H9 (cell line): Measurements from ENCODE around the gene INPP4A. TPM values are rescaled to one million over a fixed set of nuclear protein-coding genes. Genes with fewer than 3 reads are reported as not detected.

Source experiments
- DNase-seq: peaks from one replicate; pipeline ENCODE4 v3.0.0-alpha.2; 2017
- H2AFZ ChIP-seq: one replicate; pipeline ENCODE4 v1.6.1; 2013; ENCODE audit warnings: mild to moderate bottlenecking, low read length, control low read depth, moderate library complexity
- H2AK5ac ChIP-seq: 2 replicates; pipeline ENCODE4 v1.6.1; 2013; ENCODE audit warnings: low read length, control low read depth, mixed read lengths; ENCODE audit not compliant: insufficient read length
- H2BK120ac ChIP-seq: one replicate; pipeline ENCODE4 v1.6.1; 2013; ENCODE audit warnings: low read depth, mild to moderate bottlenecking, low read length, control low read depth, inconsistent platforms; ENCODE audit not compliant: poor library complexity, severe bottlenecking
- H2BK12ac ChIP-seq: 2 replicates; pipeline ENCODE4 v1.6.1; 2013; ENCODE audit warnings: low read length, control low read depth, mixed read lengths, low read depth; ENCODE audit not compliant: insufficient read length
- H2BK15ac ChIP-seq: 2 replicates; pipeline ENCODE4 v1.6.1; 2013; ENCODE audit warnings: low read depth, low read length, control low read depth
- H2BK20ac ChIP-seq: one replicate; pipeline ENCODE4 v1.6.1; 2013; ENCODE audit warnings: low read depth, mild to moderate bottlenecking, low read length, control low read depth, inconsistent platforms; ENCODE audit not compliant: poor library complexity, severe bottlenecking
- H2BK5ac ChIP-seq: 2 replicates; pipeline ENCODE4 v1.6.1; 2013; ENCODE audit warnings: low read length, control low read depth, mixed read lengths; ENCODE audit not compliant: insufficient read length
- H3K14ac ChIP-seq: 2 replicates; pipeline ENCODE4 v1.6.1; 2013; ENCODE audit warnings: low read length, control low read depth; ENCODE audit not compliant: insufficient read depth
- H3K18ac ChIP-seq: 2 replicates; pipeline ENCODE4 v1.6.1; 2013; ENCODE audit warnings: low read depth, mild to moderate bottlenecking, mixed read lengths, low read length, control low read depth; ENCODE audit not compliant: insufficient read length
- H3K23ac ChIP-seq: 2 replicates; pipeline ENCODE4 v1.6.1; 2013; ENCODE audit warnings: low read length, control low read depth, mixed read lengths, low read depth; ENCODE audit not compliant: insufficient read length
- H3K23me2 ChIP-seq: 2 replicates; pipeline ENCODE4 v1.6.1; 2013; ENCODE audit warnings: low read depth, mild to moderate bottlenecking, mixed read lengths, low read length, control low read depth; ENCODE audit not compliant: insufficient read length, poor library complexity, severe bottlenecking
- H3K27ac ChIP-seq: 2 replicates; pipeline ENCODE4 v1.5.1; 2013; ENCODE audit warnings: low read length, control low read depth, mixed read lengths, low read depth; ENCODE audit not compliant: insufficient read length
- H3K27me3 ChIP-seq: 2 replicates; pipeline ENCODE4 v1.6.1; 2013; ENCODE audit warnings: low read length, control low read depth, inconsistent platforms; ENCODE audit not compliant: insufficient read depth
- H3K4ac ChIP-seq: 2 replicates; pipeline ENCODE4 v1.6.1; 2013; ENCODE audit warnings: low read depth, mild to moderate bottlenecking, control low read depth, inconsistent platforms, low read length, moderate library complexity
- H3K4me1 ChIP-seq: 2 replicates; pipeline ENCODE4 v1.6.1; 2013; ENCODE audit warnings: low read length, control low read depth, inconsistent platforms; ENCODE audit not compliant: insufficient read depth
- H3K4me2 ChIP-seq: 2 replicates; pipeline ENCODE4 v1.6.1; 2013; ENCODE audit warnings: low read length, control low read depth, mixed read lengths; ENCODE audit not compliant: insufficient read length, insufficient read depth
- H3K56ac ChIP-seq: 2 replicates; pipeline ENCODE4 v1.6.1; 2013; ENCODE audit warnings: low read depth, mild to moderate bottlenecking, mixed read lengths, low read length, control low read depth; ENCODE audit not compliant: insufficient read length
- H3K79me1 ChIP-seq: 2 replicates; pipeline ENCODE4 v1.6.1; 2013; ENCODE audit warnings: low read depth, mild to moderate bottlenecking, moderate library complexity, low read length, control low read depth, inconsistent platforms; ENCODE audit not compliant: insufficient read depth, poor library complexity, severe bottlenecking
- H3K79me2 ChIP-seq: 2 replicates; pipeline ENCODE4 v1.6.1; 2013; ENCODE audit warnings: low read length, control low read depth, inconsistent platforms; ENCODE audit not compliant: insufficient read depth
- H3K9ac ChIP-seq: 2 replicates; pipeline ENCODE4 v1.6.1; 2013; ENCODE audit warnings: low read length, control low read depth, mixed read lengths; ENCODE audit not compliant: insufficient read length; ENCODE audit errors: extremely low read depth
- H3K9me3 ChIP-seq: one replicate; pipeline ENCODE4 v1.6.1; 2013; ENCODE audit warnings: low read depth, low read length, inconsistent platforms; ENCODE audit not compliant: control insufficient read depth
- H3T11ph ChIP-seq: one replicate; pipeline ENCODE4 v1.6.1; 2013; ENCODE audit warnings: mild to moderate bottlenecking, low read length, control low read depth, inconsistent platforms
- H4K20me1 ChIP-seq: one replicate; pipeline ENCODE4 v1.6.1; 2013; ENCODE audit not compliant: control insufficient read depth, insufficient read length, insufficient read depth
- H4K5ac ChIP-seq: 2 replicates; pipeline ENCODE4 v1.6.1; 2013; ENCODE audit warnings: low read depth, mild to moderate bottlenecking, mixed read lengths, low read length, control low read depth; ENCODE audit not compliant: insufficient read length
- H4K8ac ChIP-seq: replicated peaks from 2 replicates; pipeline ENCODE4 v1.6.1; 2013; ENCODE audit warnings: low read length, control low read depth, mixed read lengths, low read depth; ENCODE audit not compliant: insufficient read length
- H4K91ac ChIP-seq: 2 replicates; pipeline ENCODE4 v1.6.1; 2013; ENCODE audit warnings: low read depth, mild to moderate bottlenecking, moderate library complexity, mixed read lengths, low read length, control low read depth; ENCODE audit not compliant: insufficient read length
- H3K27ac Mint-ChIP-seq, 3 experiments: 2 replicates in 2 of 3; 3 replicates in 1 of 3; pipeline ENCODE4 v1.8.0; 2020 to 2021; ENCODE audit warnings: mixed read lengths in 3 of 3, mild to moderate bottlenecking in 1 of 3, moderate library complexity in 1 of 3
- H3K27me3 Mint-ChIP-seq: 2 replicates; pipeline ENCODE4 v1.8.0; 2021; ENCODE audit warnings: low read depth, mild to moderate bottlenecking, moderate library complexity, mixed read lengths
- H3K36me3 Mint-ChIP-seq, 3 experiments: 2 replicates in 2 of 3; 3 replicates in 1 of 3; pipeline ENCODE4 v1.8.0; 2020 to 2021; ENCODE audit warnings: low read depth in 3 of 3, mixed read lengths in 3 of 3; ENCODE audit not compliant: insufficient read depth in 1 of 3
- H3K4me1 Mint-ChIP-seq, 2 experiments: 2 replicates each; pipeline ENCODE4 v1.8.0; 2020; ENCODE audit warnings: mixed read lengths in 2 of 2
- H3K4me3 Mint-ChIP-seq, 2 experiments: 2 replicates in 1 of 2; 3 replicates in 1 of 2; pipeline ENCODE4 v1.8.0; 2020 to 2021; ENCODE audit warnings: mild to moderate bottlenecking in 2 of 2, mixed read lengths in 2 of 2, moderate library complexity in 1 of 2
- H3K9me3 Mint-ChIP-seq, 2 experiments: 2 replicates in 1 of 2; 3 replicates in 1 of 2; pipeline ENCODE4 v1.8.0; 2020; ENCODE audit warnings: mild to moderate bottlenecking in 2 of 2, mixed read lengths in 2 of 2, moderate library complexity in 1 of 2
- WGBS: extraction: QIAGEN DNeasy Blood & Tissue Kit; methylation state at CpG from one replicate; pipeline ENCODE4 v1.1.7; 2013; ENCODE audit warnings: missing lambda C conversion rate, low lambda C conversion rate, mixed read lengths; ENCODE audit not compliant: insufficient read length; ENCODE audit errors: extremely low coverage; 5-methylcytosine and 5-hydroxymethylcytosine counted together
- total RNA-seq: library from RNA; stranded (reverse); gene quantifications from 2 replicates; pipeline ENCODE4 v1.2.1, GENCODE V29; 2021
- TF ChIP-seq, protein P1 (sequence below): fragments of 200-600 bp; sonication (generic); conservative IDR thresholded peaks from 3 replicates; pipeline ENCODE4 v1.8.0; 2021; ENCODE audit warnings: antibody characterized with exemption, mild to moderate bottlenecking

The INPP4A gene
- total RNA-seq, 1 experiment from 2014 or later, result 55.2 TPM

DNA sequence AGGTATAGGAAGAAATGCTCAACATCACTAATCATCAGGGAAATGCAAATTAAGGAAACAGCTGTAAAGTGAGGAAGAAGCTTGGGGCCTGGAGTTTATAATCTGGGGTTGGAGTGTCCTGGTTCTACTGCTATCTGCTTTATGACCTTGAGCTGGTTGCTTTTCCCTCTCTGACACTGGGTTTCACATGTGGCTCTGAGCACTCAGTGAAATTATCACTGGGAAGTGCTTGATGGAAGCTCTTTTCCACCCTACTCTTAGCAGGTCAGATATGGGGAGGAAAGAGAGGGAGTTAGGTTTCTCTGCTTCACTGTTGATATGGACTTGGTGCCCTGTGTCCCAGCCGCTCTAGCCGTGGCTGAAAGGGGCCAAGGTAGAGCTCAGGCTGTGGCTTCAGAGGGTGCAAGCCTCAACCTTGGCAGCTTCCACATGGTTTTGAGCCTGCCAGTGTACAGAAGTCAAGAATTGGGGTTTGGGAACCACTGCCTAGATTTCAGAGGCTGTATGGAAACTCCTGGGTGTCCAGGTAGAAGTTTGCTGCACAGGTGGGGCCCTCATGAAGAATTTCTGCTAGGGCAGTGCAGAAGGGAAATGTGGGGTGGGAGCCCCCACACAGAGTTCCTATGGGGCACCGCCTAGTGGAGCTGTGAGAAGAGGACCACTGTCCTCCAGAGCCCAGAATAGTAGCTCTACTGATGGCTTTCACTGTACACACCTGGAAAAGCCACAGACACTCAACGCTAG lies 52.3 kb downstream of the INPP4A start:
- H3K27ac ChIP-seq, result no peak overlapping the region
- H3K9me3 Mint-ChIP-seq, result peaks cover 30 to 41% of the 10 kb centered on the region in 2 experiments
- no peak overlapping the region for H2AFZ ChIP-seq
- no peak overlapping the region for H2BK5ac ChIP-seq
- TF ChIP-seq, protein P1, sequence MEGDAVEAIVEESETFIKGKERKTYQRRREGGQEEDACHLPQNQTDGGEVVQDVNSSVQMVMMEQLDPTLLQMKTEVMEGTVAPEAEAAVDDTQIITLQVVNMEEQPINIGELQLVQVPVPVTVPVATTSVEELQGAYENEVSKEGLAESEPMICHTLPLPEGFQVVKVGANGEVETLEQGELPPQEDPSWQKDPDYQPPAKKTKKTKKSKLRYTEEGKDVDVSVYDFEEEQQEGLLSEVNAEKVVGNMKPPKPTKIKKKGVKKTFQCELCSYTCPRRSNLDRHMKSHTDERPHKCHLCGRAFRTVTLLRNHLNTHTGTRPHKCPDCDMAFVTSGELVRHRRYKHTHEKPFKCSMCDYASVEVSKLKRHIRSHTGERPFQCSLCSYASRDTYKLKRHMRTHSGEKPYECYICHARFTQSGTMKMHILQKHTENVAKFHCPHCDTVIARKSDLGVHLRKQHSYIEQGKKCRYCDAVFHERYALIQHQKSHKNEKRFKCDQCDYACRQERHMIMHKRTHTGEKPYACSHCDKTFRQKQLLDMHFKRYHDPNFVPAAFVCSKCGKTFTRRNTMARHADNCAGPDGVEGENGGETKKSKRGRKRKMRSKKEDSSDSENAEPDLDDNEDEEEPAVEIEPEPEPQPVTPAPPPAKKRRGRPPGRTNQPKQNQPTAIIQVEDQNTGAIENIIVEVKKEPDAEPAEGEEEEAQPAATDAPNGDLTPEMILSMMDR, result no peak
- H3K36me3 Mint-ChIP-seq, result peaks cover 46 to 57% (median 54%) of the 10 kb centered on the region in 3 experiments
- H3K4ac ChIP-seq, result no peak overlapping the region
- H3K27me3 Mint-ChIP-seq, result no peaks in the 10 kb centered on the region
- H2BK15ac ChIP-seq, result no peak overlapping the region
- H3K18ac ChIP-seq, result no peak overlapping the region
- H3K9me3 ChIP-seq, result no peaks in the 10 kb centered on the region
- H3K27me3 ChIP-seq, result no peaks in the 10 kb centered on the region; the same call in 1 of the 2 replicates
- H3T11ph ChIP-seq, result no peak overlapping the region
- H4K8ac ChIP-seq, result no peak overlapping the region
- no peak overlapping the region for H3K4me3 Mint-ChIP-seq
- H2AK5ac ChIP-seq, result no peak overlapping the region
- no peak overlapping the region for H2BK12ac ChIP-seq
- no peaks in the 10 kb centered on the region for H3K79me2 ChIP-seq
- no peak overlapping the region for H2BK20ac ChIP-seq
- H3K27ac Mint-ChIP-seq, result no peak overlapping the region
- H3K23ac ChIP-seq, result no peak overlapping the region
- H3K4me2 ChIP-seq, result no peak overlapping the region
- H3K9ac ChIP-seq, result no peak overlapping the region
- H3K14ac ChIP-seq, result no peak overlapping the region
- H3K4me1 Mint-ChIP-seq, result peaks cover 16 to 32% of the 10 kb centered on the region in 2 experiments
- H3K23me2 ChIP-seq, result no peaks in the 10 kb centered on the region
- no peaks in the 10 kb centered on the region for H3K4me1 ChIP-seq
- no peak overlapping the region for H4K5ac ChIP-seq
- H3K56ac ChIP-seq, result no peak overlapping the region
- H2BK120ac ChIP-seq, result no peak overlapping the region
- DNase-seq, result no peak
- H4K20me1 ChIP-seq, result no peaks in the 10 kb centered on the region
- no peaks in the 10 kb centered on the region for H3K79me1 ChIP-seq
- no CpG with 5 or more reads among the region's 4 CpGs for WGBS
- H4K91ac ChIP-seq, result no peak overlapping the region
